GM10266 (cell line): Measurements from ENCODE around the gene C2orf69.
A peak's percentile ranks its signal among the peaks of the same experiment; 100 is the strongest.

ENCODE experiments used
- DNase-seq: peaks from one replicate; pipeline ENCODE4 v3.0.0; 2012; ENCODE audit errors: extremely low spot score
- CTCF ChIP-seq: IDR thresholded peaks from 2 replicates; pipeline ENCODE4 v1.5.1; 2012; ENCODE audit warnings: mild to moderate bottlenecking, low read depth; ENCODE audit not compliant: control insufficient read depth, insufficient read depth; ENCODE audit errors: missing control alignments

C2orf69 gene

GRCh38 chr2:199950396-199950795, 39.3 kb downstream of the C2orf69 start:
- DNase-seq: no peak
- TF ChIP-seq CTCF: no peak

GRCh38 chr2:199951023-199951422, 39.9 kb downstream of the C2orf69 start:
- no peak for TF ChIP-seq CTCF
- DNase-seq: no peak

- peak; percentile 66 for DNase-seq
- no peak for TF ChIP-seq CTCF
Measured at GRCh38 chr2:199955007-199955338, 43.9 kb downstream of the C2orf69 start.

GRCh38 chr2:199955339-199956061, 44.4 kb downstream of the C2orf69 start, which contains the start of the genes MAIP1 and TYW5:
Gene MAIP1, plus strand, starts transcription at chr2:199955582. Its CDS starts 217 bp downstream, at chr2:199955799.
Gene TYW5, minus strand, starts transcription at chr2:199955491. Its CDS starts 21 bp downstream, at chr2:199955470.
- TF ChIP-seq CTCF: peak; percentile 21
- DNase-seq: peak; percentile 72

- TF ChIP-seq CTCF: no peak
- DNase-seq: peak; percentile 12
Measured at GRCh38 chr2:199956062-199956380, 44.9 kb downstream of the C2orf69 start.

- DNase-seq: no peak
- no peak for TF ChIP-seq CTCF
Measured at GRCh38 chr2:199958014-199958413, 46.9 kb downstream of the C2orf69 start.

GRCh38 chr2:199962203-199962602, 51.1 kb downstream of the C2orf69 start:
- no peak for DNase-seq
- TF ChIP-seq CTCF: no peak
